ENCODE results near the gene CDH23.

DNA sequence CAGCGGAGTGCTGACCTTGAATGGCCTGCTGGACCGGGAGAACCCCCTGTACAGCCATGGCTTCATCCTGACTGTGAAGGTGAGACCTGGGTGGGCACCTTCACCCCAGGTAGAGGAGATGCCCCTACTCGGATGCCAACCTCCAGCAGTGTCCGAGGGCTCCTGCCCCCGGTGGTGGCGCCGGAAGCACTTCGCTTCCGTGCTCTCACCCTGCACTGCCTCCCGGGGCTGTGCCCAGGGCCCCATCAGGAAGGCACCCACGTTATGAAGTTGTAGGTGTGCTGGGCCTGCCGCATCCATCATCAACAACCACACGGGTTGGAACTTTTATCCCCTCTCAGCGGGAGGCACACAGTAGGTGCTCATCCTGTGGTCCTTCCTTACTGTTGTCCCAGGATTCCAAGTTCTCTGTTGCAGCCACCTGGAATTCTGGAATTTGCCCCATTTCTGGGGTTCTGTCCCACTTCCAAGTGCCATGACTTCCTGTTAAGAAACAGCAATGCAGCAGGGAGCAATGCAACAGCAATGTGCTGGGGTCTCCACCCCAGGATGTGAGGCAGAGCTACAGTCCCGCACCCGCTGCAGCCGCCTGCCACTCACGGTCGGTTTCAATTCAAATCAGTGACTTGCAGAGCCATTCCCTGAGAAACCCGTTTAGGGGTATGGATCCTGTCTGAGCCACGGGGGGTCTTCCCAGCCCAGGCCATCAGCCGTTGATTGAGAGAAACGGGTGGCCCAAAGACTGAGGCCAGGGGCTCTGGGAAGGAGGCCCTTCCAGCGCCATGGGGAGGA, 219.0 kb downstream of the CDH23 start:
- no peak for TF ChIP-seq ZFP3 (CRISPR knock-in tag; IDR thresholded peaks at IDR 0.05)
- TF ChIP-seq SNAI2 (CRISPR knock-in tag; IDR thresholded peaks at IDR 0.05) = no peak
